ENCODE measurements around the gene OR10H1.

DNA sequence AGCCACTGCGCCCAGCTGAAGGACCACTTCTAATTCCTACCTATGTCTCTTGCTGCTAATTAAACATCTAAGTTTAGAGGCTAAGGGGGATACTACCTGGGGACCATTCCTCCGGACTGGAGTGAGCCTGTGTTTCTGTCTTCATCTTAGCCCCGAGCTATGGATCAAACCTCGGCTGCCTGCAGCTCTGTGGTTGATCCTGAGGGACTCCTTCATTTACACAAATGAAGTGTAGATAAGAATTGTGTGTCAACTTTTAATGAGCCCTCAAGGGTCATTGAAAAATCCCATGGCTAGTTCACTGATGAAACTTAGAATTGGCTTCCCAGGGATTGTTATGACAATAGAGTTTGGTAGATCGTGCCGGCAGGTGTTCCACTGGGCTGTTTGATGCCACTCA is 31.5 kb upstream of the OR10H1 start:
- TF ChIP-seq, protein P1, sequence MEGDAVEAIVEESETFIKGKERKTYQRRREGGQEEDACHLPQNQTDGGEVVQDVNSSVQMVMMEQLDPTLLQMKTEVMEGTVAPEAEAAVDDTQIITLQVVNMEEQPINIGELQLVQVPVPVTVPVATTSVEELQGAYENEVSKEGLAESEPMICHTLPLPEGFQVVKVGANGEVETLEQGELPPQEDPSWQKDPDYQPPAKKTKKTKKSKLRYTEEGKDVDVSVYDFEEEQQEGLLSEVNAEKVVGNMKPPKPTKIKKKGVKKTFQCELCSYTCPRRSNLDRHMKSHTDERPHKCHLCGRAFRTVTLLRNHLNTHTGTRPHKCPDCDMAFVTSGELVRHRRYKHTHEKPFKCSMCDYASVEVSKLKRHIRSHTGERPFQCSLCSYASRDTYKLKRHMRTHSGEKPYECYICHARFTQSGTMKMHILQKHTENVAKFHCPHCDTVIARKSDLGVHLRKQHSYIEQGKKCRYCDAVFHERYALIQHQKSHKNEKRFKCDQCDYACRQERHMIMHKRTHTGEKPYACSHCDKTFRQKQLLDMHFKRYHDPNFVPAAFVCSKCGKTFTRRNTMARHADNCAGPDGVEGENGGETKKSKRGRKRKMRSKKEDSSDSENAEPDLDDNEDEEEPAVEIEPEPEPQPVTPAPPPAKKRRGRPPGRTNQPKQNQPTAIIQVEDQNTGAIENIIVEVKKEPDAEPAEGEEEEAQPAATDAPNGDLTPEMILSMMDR (IDR thresholded peaks at IDR 0.05) = no peak
- TF ChIP-seq POLR2A (IDR thresholded peaks at IDR 0.05) = no peak
